Body of pancreas (tissue), 4 donors: Measurements from ENCODE around the gene LBH. TPM values are rescaled to one million over a fixed set of nuclear protein-coding genes. Genes with fewer than 3 reads are reported as not detected.
A peak's percentile ranks its signal among the peaks of the same experiment; 100 is the strongest.
"Not testable (repeated sequence)": the region's sequence is repeated elsewhere in the genome, so short reads cannot be mapped to it uniquely, and the experiment has no call there.

Experiments used
- ATAC-seq: fragments of 150-250 bp; one replicate; pipeline ENCODE4 v1.9.1; 2016
- DNase-seq, 4 donors: peaks; one replicate each; pipeline ENCODE4 v3.0.0-alpha.2; 2019
- H3K27ac ChIP-seq, 4 donors: fragments of 200-600 bp; sonication (generic); 1 replicate in 3 of 4; 2 replicates in 1 of 4; pipeline versions ENCODE4 v1.5.1 to v1.6.1; 2016 to 2019; ENCODE audit warnings: mild to moderate bottlenecking in 1 of 4, mixed read lengths in 1 of 4, moderate library complexity in 1 of 4
- H3K27me3 ChIP-seq, 2 donors: fragments of 200-600 bp; sonication (generic); one replicate each; pipeline ENCODE4 v1.6.0; 2016; ENCODE audit warnings: mild to moderate bottlenecking in 1 of 2
- H3K36me3 ChIP-seq, 2 donors: fragments of 200-600 bp; sonication (generic); replicated peaks in 1 of 2; 2 replicates each; pipeline ENCODE4 v1.5.1; 2016; ENCODE audit warnings: low read depth in 2 of 2; ENCODE audit not compliant: insufficient read depth in 1 of 2
- H3K4me1 ChIP-seq: fragments of 200-600 bp; sonication (generic); one replicate; pipeline ENCODE4 v1.6.0; 2016
- H3K4me3 ChIP-seq, 2 donors: fragments of 200-600 bp; sonication (generic); 1 replicate in 1 of 2; 2 replicates in 1 of 2; pipeline ENCODE4 v1.5.1; 2016 to 2019
- H3K9me3 ChIP-seq, 3 donors: fragments of 200-600 bp; sonication (generic); 1 replicate in 2 of 3; 2 replicates in 1 of 3; pipeline ENCODE4 v1.5.1; 2016
- POLR2A ChIP-seq, 3 donors: fragments of 450-650 bp; IDR thresholded peaks; one replicate each; pipeline ENCODE4 v1.6.1; 2016; ENCODE audit warnings: antibody characterized with exemption in 3 of 3, mild to moderate bottlenecking in 2 of 3
- WGBS, 2 donors: methylation state at CpG; one replicate each; pipeline ENCODE4 v1.1.5; 2017; 5-methylcytosine and 5-hydroxymethylcytosine counted together
- intact Hi-C: fragments of 100-400 bp; cut with DNase I; formaldehyde crosslinking; loops from one replicate; pipeline ENCODE4 v1.15.1; 2023
- total RNA-seq, 2 donors: library from RNA; depleted of rRNA; stranded (reverse); fragments of >200 nt; gene quantifications; one replicate each; pipeline ENCODE4 v1.1.0, GENCODE V29; 2016
- TF ChIP-seq, protein P1 (sequence below), 7 experiments: fragments of 450-650 bp in 4 of 7; fragments of 200-600 bp in 3 of 7; sonication (generic) in 3 of 7; IDR thresholded peaks; one replicate each; pipeline ENCODE4 v1.5.1; 2016 to 2019; ENCODE audit warnings: antibody characterized with exemption in 7 of 7

Gene LBH
- total RNA-seq, 2 donors from 2014 or later = 10.9 to 23.1 TPM

GRCh38 chr2:30267161-30267975, 36.0 kb downstream of the LBH start:
- ATAC-seq (no peak), DNase-seq (no peak)
- Histone ChIP-seq H3K36me3 (no peaks in the 10 kb centered on the region), H3K4me1 (no peaks in the 10 kb centered on the region), H3K27me3 (no peaks in the 10 kb centered on the region), H3K4me3 (no peak overlapping the region), H3K27ac (no peak overlapping the region), H3K9me3 (no peaks in the 10 kb centered on the region)
- intact Hi-C loops = no loop called here
- 75 to 85% methylated on average over 13 of the region's 13 CpGs for WGBS, 2 donors
- TF ChIP-seq POLR2A (IDR thresholded peaks at IDR 0.05) = no peak
- TF ChIP-seq, protein P1, sequence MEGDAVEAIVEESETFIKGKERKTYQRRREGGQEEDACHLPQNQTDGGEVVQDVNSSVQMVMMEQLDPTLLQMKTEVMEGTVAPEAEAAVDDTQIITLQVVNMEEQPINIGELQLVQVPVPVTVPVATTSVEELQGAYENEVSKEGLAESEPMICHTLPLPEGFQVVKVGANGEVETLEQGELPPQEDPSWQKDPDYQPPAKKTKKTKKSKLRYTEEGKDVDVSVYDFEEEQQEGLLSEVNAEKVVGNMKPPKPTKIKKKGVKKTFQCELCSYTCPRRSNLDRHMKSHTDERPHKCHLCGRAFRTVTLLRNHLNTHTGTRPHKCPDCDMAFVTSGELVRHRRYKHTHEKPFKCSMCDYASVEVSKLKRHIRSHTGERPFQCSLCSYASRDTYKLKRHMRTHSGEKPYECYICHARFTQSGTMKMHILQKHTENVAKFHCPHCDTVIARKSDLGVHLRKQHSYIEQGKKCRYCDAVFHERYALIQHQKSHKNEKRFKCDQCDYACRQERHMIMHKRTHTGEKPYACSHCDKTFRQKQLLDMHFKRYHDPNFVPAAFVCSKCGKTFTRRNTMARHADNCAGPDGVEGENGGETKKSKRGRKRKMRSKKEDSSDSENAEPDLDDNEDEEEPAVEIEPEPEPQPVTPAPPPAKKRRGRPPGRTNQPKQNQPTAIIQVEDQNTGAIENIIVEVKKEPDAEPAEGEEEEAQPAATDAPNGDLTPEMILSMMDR (IDR thresholded peaks at IDR 0.05) = no peak

DNA sequence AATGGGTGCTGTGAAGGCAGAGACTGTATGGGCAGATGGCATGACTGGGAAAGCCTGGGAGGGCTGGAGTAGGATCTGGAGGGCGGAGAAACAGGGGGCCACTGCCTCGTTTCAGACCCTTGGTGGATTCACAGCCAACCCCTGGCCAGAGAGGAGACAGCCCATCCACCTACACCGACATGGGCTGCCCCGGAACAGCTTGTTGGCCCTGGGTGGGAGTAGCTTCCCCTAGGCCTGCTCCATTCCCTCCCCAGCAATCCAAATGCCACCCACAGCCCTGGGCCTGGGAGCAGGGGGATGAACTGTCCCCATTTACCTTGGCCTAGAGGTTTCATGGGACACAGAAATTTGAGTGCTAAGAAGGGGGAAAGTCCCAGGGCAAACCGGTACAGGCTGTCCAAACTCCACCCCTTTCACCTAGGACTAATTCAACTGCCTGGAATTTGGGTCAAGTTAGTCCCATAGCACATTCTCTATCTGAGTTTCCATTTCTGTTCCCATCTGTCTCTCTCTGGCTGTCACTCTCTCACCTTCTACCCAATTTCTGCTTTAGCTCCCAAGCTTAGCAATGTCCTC, 37.0 kb downstream of the LBH start:
- 84 to 88% methylated on average over 5 of the region's 5 CpGs for WGBS, 2 donors
- Histone ChIP-seq H3K27me3 (no peaks in the 10 kb centered on the region), H3K4me1 (peaks cover 5% of the 10 kb centered on the region), H3K27ac (peak overlapping the region in 2 of 4 donors; percentile 5 to 12), H3K9me3 (no peaks in the 10 kb centered on the region), H3K36me3 (no peaks in the 10 kb centered on the region), H3K4me3 (no peak overlapping the region)
- TF ChIP-seq POLR2A (IDR thresholded peaks at IDR 0.05) = no peak
- TF ChIP-seq, protein P1 (IDR thresholded peaks at IDR 0.05) = no peak
- DNase-seq = no peak
- peak; percentile 20 for ATAC-seq
- intact Hi-C loops = no loop called here

DNA sequence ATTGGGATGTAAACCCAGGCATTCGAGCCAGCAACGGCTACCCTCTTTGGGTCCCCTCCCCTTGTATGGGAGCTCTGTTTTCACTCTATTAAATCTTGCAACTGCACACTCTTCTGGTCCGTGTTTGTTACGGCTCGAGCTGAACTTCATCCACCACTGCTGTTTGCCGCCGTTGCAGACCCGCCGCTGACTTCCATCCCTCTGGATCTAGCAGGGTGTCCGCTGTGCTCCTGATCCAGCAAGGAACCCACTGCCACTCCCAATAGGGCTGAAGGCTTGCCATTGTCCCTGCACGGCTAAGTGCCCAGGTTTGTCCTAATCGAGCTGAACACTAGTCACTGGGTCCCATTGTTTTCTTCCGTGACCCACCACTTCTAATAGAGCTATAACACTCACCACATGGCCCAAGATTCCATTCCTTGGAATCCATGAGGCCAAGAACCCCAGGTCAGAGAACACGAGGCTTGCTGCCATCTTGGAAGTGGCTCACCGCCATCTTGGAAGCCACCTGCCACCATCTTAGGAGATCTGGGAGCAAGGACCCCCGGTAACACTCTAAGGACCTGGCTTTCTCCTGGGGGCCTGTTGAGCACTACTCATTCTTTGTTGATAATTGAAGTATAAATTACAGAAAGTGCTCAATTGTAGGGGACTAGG, 37.9 kb downstream of the LBH start:
- peak overlapping the region in 1 of 4 donors; percentile 5 for H3K27ac ChIP-seq
- H3K36me3 ChIP-seq, ATAC-seq, H3K27me3 ChIP-seq, H3K4me1 ChIP-seq, H3K9me3 ChIP-seq, intact Hi-C loops, DNase-seq, H3K4me3 ChIP-seq: not testable (repeated sequence)
- WGBS, 2 donors = 92 to 93% methylated on average over 15 to 16 of the region's 16 CpGs

DNA sequence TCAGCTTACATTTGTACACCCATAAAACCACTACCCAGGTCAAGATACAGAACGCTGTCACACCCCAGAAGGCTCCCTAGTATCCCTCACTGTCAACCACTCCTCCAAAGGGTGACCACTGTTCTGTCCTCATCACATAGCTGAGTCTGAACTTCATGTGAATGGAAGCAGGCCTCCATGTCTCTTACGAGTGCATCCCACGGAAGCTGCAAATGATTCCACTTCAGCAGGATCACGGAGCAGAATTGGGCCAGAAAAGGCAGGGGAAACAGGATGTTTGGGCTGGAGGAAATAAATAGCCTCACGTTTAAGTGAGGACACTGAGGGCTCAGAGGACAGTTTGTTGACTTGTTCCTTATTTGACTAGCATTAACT, 38.4 kb downstream of the LBH start:
- WGBS, 2 donors = 81 to 88% methylated on average over 5 of the region's 5 CpGs
- ATAC-seq = no peak

DNA sequence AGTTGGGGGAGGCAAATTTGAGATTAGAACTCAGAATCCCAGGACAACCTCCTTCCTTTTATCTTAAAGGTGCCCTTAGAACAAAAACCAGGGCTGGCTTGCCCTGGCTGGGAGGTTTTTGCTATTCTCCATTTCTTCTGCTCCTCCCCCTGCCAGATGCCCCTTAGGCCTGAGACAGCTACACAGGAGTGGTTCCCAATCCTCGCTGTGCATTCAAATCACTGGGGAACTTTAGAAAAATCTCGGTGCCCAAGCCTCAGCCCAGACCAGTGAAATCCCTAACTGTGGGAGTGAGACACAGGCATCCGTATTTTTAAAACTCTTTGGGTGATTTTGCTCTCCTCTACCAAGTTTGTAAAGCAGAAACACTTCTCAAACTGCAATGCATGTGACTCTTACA, 38.8 kb downstream of the LBH start:
- no peaks in the 10 kb centered on the region for H3K27me3 ChIP-seq
- H3K4me3 ChIP-seq = no peak overlapping the region
- peaks cover 14% of the 10 kb centered on the region for H3K4me1 ChIP-seq
- H3K9me3 ChIP-seq = no peaks in the 10 kb centered on the region
- ATAC-seq (no peak), DNase-seq (no peak)
- 88% methylated on average over 3 of the region's 3 CpGs for WGBS, 2 donors
- no peaks in the 10 kb centered on the region for H3K36me3 ChIP-seq
- intact Hi-C loops = no loop called here
- no peak overlapping the region for H3K27ac ChIP-seq
- TF ChIP-seq, protein P1 (IDR thresholded peaks at IDR 0.05) = no peak
- TF ChIP-seq POLR2A (IDR thresholded peaks at IDR 0.05) = no peak

More for the DNA sequence above, 38.4 kb downstream of the LBH start:
- H3K4me3 ChIP-seq = no peak overlapping the region
- TF ChIP-seq POLR2A (IDR thresholded peaks at IDR 0.05) = no peak
- TF ChIP-seq, protein P1 (IDR thresholded peaks at IDR 0.05) = no peak
- H3K4me1 ChIP-seq = peaks cover 10% of the 10 kb centered on the region
- no peaks in the 10 kb centered on the region for H3K27me3 ChIP-seq
- H3K36me3 ChIP-seq = no peaks in the 10 kb centered on the region
- H3K9me3 ChIP-seq = no peaks in the 10 kb centered on the region
- no peak overlapping the region for H3K27ac ChIP-seq
- intact Hi-C loops = no loop called here
- no peak for DNase-seq
